ENCODE data around the gene PBX2. TPM values are rescaled to one million over a fixed set of nuclear protein-coding genes. Genes with fewer than 3 reads are reported as not detected.
"Not testable (repeated sequence)": the region's sequence is repeated elsewhere in the genome, so short reads cannot be mapped to it uniquely, and the experiment has no call there.

Gene PBX2
- total RNA-seq, 1 donor from 2014 or later, result 58.6 TPM

GRCh38 chr6:32148289-32149091 is 41.5 kb downstream of the PBX2 start:
- H3K9me3 Mint-ChIP-seq (ENCODE audit: low read depth), result no peaks in the 10 kb centered on the region
- no peak for TF ChIP-seq CTCF (IDR thresholded peaks at IDR 0.05)
- H3K27me3 Mint-ChIP-seq (ENCODE audit: low read depth), result no peaks in the 10 kb centered on the region
- peaks cover 27% of the 10 kb centered on the region for H3K4me1 Mint-ChIP-seq (ENCODE audit: low read depth)
- H3K27ac Mint-ChIP-seq (ENCODE audit: unreplicated experiment), result no peak overlapping the region
- no peak overlapping the region for H3K4me3 Mint-ChIP-seq (ENCODE audit: unreplicated experiment)
- no peak for DNase-seq (ENCODE audit: low spot score)
- no peaks in the 10 kb centered on the region for H3K36me3 Mint-ChIP-seq (ENCODE audit: low read depth)

GRCh38 chr6:32147401-32148132 is 42.4 kb downstream of the PBX2 start:
- H3K9me3 Mint-ChIP-seq (ENCODE audit: low read depth), result no peaks in the 10 kb centered on the region

GRCh38 chr6:32146687-32147086 is 43.3 kb downstream of the PBX2 start:
- H3K4me3 Mint-ChIP-seq (ENCODE audit: unreplicated experiment), result no peak overlapping the region
- no peak overlapping the region for H3K27ac Mint-ChIP-seq (ENCODE audit: unreplicated experiment)
- H3K4me1 Mint-ChIP-seq (ENCODE audit: low read depth), result peaks cover 14% of the 10 kb centered on the region
- no peak for DNase-seq (ENCODE audit: low spot score)
- H3K9me3 Mint-ChIP-seq (ENCODE audit: low read depth), result no peaks in the 10 kb centered on the region
- H3K27me3 Mint-ChIP-seq (ENCODE audit: low read depth), result no peaks in the 10 kb centered on the region
- H3K36me3 Mint-ChIP-seq (ENCODE audit: low read depth), result no peaks in the 10 kb centered on the region
- TF ChIP-seq CTCF (IDR thresholded peaks at IDR 0.05), result no peak

More at GRCh38 chr6:32147401-32148132, 42.4 kb downstream of the PBX2 start:
- Mint-ChIP-seq H3K4me3 (ENCODE audit: unreplicated experiment) (no peak overlapping the region), H3K27me3 (ENCODE audit: low read depth) (no peaks in the 10 kb centered on the region), H3K4me1 (ENCODE audit: low read depth) (peaks cover 21% of the 10 kb centered on the region), H3K27ac (ENCODE audit: unreplicated experiment) (no peak overlapping the region), H3K36me3 (ENCODE audit: low read depth) (no peaks in the 10 kb centered on the region)
- DNase-seq (ENCODE audit: low spot score), result no peak
- no peak for TF ChIP-seq CTCF (IDR thresholded peaks at IDR 0.05)

GRCh38 chr6:32146287-32146686 is 43.7 kb downstream of the PBX2 start:
- H3K27ac Mint-ChIP-seq (ENCODE audit: unreplicated experiment), result no peak overlapping the region

GRCh38 chr6:32144238-32144637 is 45.8 kb downstream of the PBX2 start:
- H3K4me3 Mint-ChIP-seq (ENCODE audit: unreplicated experiment); H3K9me3 Mint-ChIP-seq (ENCODE audit: low read depth); H3K36me3 Mint-ChIP-seq (ENCODE audit: low read depth); H3K27me3 Mint-ChIP-seq (ENCODE audit: low read depth); H3K27ac Mint-ChIP-seq (ENCODE audit: unreplicated experiment); H3K4me1 Mint-ChIP-seq (ENCODE audit: low read depth); DNase-seq (ENCODE audit: low spot score): not testable (repeated sequence)

More at GRCh38 chr6:32146287-32146686, 43.7 kb downstream of the PBX2 start:
- no peak overlapping the region for H3K4me3 Mint-ChIP-seq (ENCODE audit: unreplicated experiment)
- no peak for TF ChIP-seq CTCF (IDR thresholded peaks at IDR 0.05)
- no peaks in the 10 kb centered on the region for H3K9me3 Mint-ChIP-seq (ENCODE audit: low read depth)
- no peaks in the 10 kb centered on the region for H3K36me3 Mint-ChIP-seq (ENCODE audit: low read depth)
- no peak for DNase-seq (ENCODE audit: low spot score)
- H3K27me3 Mint-ChIP-seq (ENCODE audit: low read depth), result no peaks in the 10 kb centered on the region
- peaks cover 12% of the 10 kb centered on the region for H3K4me1 Mint-ChIP-seq (ENCODE audit: low read depth)
